MM.1S (cell line): ENCODE data around the gene TNIK.

Source experiments
- DNase-seq: peaks from one replicate; pipeline ENCODE4 v3.0.0-alpha.2; 2015
- H2AFZ ChIP-seq: fragments of 300-600 bp; sonication (generic); 2 replicates; pipeline ENCODE4 v1.6.0; 2016; ENCODE audit warnings: antibody characterized with exemption, low read length
- H3F3A ChIP-seq: fragments of 300-600 bp; sonication (generic); 2 replicates; pipeline ENCODE4 v1.6.1; 2016; ENCODE audit warnings: mild to moderate bottlenecking, antibody characterized with exemption, low read length, moderate library complexity, mixed read lengths; ENCODE audit not compliant: insufficient read depth
- H3K27ac ChIP-seq: fragments of 300-600 bp; sonication (generic); 2 replicates; pipeline ENCODE4 v1.5.1; 2016; ENCODE audit warnings: mild to moderate bottlenecking, low read length
- H3K27me3 ChIP-seq: fragments of 300-600 bp; sonication (generic); replicated peaks from 2 replicates; pipeline ENCODE4 v1.6.0; 2016; ENCODE audit warnings: low read length; ENCODE audit not compliant: insufficient read depth
- H3K36me3 ChIP-seq: fragments of 300-600 bp; sonication (generic); replicated peaks from 2 replicates; pipeline ENCODE4 v1.6.1; 2016; ENCODE audit warnings: mild to moderate bottlenecking, low read length, mixed read lengths; ENCODE audit not compliant: insufficient read depth
- H3K4me1 ChIP-seq: fragments of 300-600 bp; sonication (generic); 2 replicates; pipeline ENCODE4 v1.6.1; 2016; ENCODE audit warnings: low read length, mixed read lengths
- H3K4me2 ChIP-seq: fragments of 300-600 bp; sonication (generic); 2 replicates; pipeline ENCODE4 v1.6.0; 2016; ENCODE audit warnings: low read depth, low read length
- H3K4me3 ChIP-seq: fragments of 300-600 bp; sonication (generic); 2 replicates; pipeline ENCODE4 v1.5.1; 2016; ENCODE audit warnings: low read length, mixed read lengths
- H3K79me2 ChIP-seq: fragments of 300-600 bp; sonication (generic); 2 replicates; pipeline ENCODE4 v1.6.1; 2016; ENCODE audit warnings: mixed run types, low read length, mixed read lengths
- H3K9ac ChIP-seq: fragments of 300-600 bp; sonication (generic); 2 replicates; pipeline ENCODE4 v1.6.1; 2016; ENCODE audit warnings: low read length, mixed read lengths
- H3K9me2 ChIP-seq: fragments of 300-600 bp; sonication (generic); replicated peaks from 2 replicates; pipeline ENCODE4 v1.6.1; 2016; ENCODE audit warnings: mild to moderate bottlenecking, low read length, mixed read lengths; ENCODE audit not compliant: insufficient read depth
- H3K9me3 ChIP-seq: fragments of 300-600 bp; sonication (generic); replicated peaks from 2 replicates; pipeline ENCODE4 v1.6.1; 2016; ENCODE audit warnings: mild to moderate bottlenecking, low read length, mixed read lengths; ENCODE audit not compliant: insufficient read depth
- H4K20me1 ChIP-seq: fragments of 300-600 bp; sonication (generic); 2 replicates; pipeline ENCODE4 v1.6.1; 2016; ENCODE audit warnings: mild to moderate bottlenecking, low read length, moderate library complexity, mixed read lengths; ENCODE audit not compliant: insufficient read depth
- CTCF ChIP-seq: fragments of 300-600 bp; sonication (generic); IDR thresholded peaks from 2 replicates; pipeline ENCODE4 v1.5.1; 2016; ENCODE audit warnings: antibody characterized with exemption, low read length, mixed read lengths
- EZH2 ChIP-seq: fragments of 300-600 bp; sonication (generic); optimal IDR thresholded peaks from 2 replicates; pipeline ENCODE3; 2017; ENCODE audit warnings: low read depth, mild to moderate bottlenecking, antibody characterized with exemption, low read length, mixed read lengths
- EZH2phosphoT487 ChIP-seq: fragments of 300-600 bp; sonication (generic); IDR thresholded peaks from 2 replicates; pipeline ENCODE4 v1.6.1; 2018; ENCODE audit warnings: antibody characterized with exemption, low read length

The TNIK gene

DNA sequence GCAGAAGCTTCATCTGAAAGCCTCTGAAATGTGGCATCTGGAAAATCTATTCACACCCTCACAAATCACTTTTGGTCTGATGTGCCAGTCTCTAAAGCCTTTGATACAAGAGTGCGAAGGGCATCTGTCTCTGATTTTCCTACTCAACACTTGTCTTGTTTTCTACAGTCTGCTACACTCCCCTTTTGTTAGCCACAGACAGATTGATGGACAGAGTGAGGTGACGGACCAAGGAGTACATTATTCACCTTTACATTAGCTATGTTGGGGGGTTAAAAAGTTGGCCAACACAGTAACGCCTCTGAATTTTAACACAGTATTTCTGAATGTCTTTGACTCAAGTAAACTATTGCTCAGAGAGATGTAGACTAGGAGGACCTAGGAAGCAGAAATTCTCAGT lies 63.1 kb downstream of the TNIK start:
- no peak for TF ChIP-seq EZH2phosphoT487
- no peak for TF ChIP-seq EZH2
- TF ChIP-seq CTCF = no peak
- Histone ChIP-seq H4K20me1 (no peaks in the 10 kb centered on the region), H3K9me3 (no peaks in the 10 kb centered on the region), H2AFZ (no peak overlapping the region), H3K9ac (no peak overlapping the region), H3K4me2 (no peak overlapping the region), H3K27me3 (no peaks in the 10 kb centered on the region), H3K9me2 (no peaks in the 10 kb centered on the region), H3K4me1 (no peaks in the 10 kb centered on the region), H3K36me3 (no peaks in the 10 kb centered on the region), H3K4me3 (no peak overlapping the region), H3K79me2 (no peaks in the 10 kb centered on the region), H3F3A (no peaks in the 10 kb centered on the region), H3K27ac (no peak overlapping the region)
- DNase-seq = no peak

DNA sequence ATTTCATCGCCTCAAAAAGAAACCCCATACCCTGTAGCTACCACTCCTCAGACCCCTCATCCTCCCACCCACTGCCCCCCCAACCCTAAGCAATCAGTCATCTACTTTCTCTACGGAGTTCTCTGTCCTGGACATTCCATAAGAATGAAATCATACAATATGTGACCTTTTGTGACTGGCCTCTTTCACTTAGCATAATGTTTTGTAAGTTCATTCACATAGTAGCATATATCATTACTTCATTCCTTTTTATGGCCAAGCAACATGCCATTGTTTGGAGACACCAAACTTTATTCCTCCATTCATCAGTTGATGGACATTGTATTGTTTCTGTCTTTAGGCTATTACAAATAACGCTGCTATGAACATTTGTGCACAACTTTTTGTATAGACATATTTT lies 64.2 kb downstream of the TNIK start:
- Histone ChIP-seq H3K4me1 (no peaks in the 10 kb centered on the region), H2AFZ (no peak overlapping the region), H4K20me1 (no peaks in the 10 kb centered on the region), H3K27ac (no peak overlapping the region), H3F3A (no peaks in the 10 kb centered on the region), H3K4me3 (no peak overlapping the region), H3K27me3 (no peaks in the 10 kb centered on the region), H3K36me3 (no peaks in the 10 kb centered on the region), H3K9me2 (no peaks in the 10 kb centered on the region), H3K9me3 (no peaks in the 10 kb centered on the region), H3K79me2 (no peaks in the 10 kb centered on the region), H3K4me2 (no peak overlapping the region), H3K9ac (no peak overlapping the region)
- TF ChIP-seq CTCF (no peak), EZH2 (no peak), EZH2phosphoT487 (no peak)
- DNase-seq = no peak

DNA sequence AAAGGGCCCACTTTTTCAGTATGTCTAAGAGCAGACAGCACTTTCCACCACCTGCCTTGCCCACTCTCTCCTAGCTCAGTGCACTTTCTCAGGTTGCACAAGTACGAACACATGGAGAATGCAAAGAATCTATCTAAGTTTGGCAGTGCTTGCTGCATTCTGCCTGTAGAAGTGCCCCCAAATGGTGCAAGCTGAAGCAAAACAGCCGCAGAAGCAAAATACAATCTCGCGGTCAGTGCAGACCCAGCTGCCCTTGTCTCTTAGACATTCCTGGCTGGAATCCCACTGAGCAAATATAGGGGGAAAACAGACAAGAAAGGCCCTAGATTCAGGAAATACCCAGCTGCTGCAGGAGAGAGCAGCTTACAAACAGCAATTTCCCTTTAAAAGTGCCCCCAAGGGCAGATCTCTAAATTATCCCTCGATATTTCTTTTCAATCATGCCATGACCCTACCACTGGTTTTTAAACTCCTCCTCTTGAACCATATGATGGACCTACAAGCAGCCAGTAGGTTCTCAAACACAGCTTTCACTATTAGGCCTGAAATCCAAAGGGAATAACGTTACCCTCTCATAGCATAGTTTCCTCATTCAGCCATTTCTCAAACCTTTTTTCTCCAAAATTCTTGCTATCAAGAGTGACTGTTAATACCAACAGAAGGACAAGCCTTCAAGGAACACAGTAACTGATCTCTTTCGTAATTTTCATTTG lies 67.0 kb downstream of the TNIK start:
- Histone ChIP-seq H3K9ac (no peak overlapping the region), H3F3A (no peaks in the 10 kb centered on the region), H3K4me2 (no peak overlapping the region), H2AFZ (no peak overlapping the region), H3K9me2 (no peaks in the 10 kb centered on the region), H3K27ac (no peak overlapping the region), H3K36me3 (no peaks in the 10 kb centered on the region), H3K9me3 (no peaks in the 10 kb centered on the region), H3K27me3 (no peaks in the 10 kb centered on the region), H3K79me2 (no peaks in the 10 kb centered on the region), H3K4me3 (no peak overlapping the region), H4K20me1 (no peaks in the 10 kb centered on the region), H3K4me1 (no peaks in the 10 kb centered on the region)
- DNase-seq = no peak
- TF ChIP-seq CTCF (no peak), EZH2 (no peak), EZH2phosphoT487 (no peak)
